Right ventricle myocardium superior (tissue), 1 donor: ENCODE data around the gene LRIG1. TPM values are rescaled to one million over a fixed set of nuclear protein-coding genes. Genes with fewer than 3 reads are reported as not detected.
A peak's percentile ranks its signal among the peaks of the same experiment; 100 is the strongest.

Experiments used
- ATAC-seq: fragments of 200-7000 bp; cut with Tn5 transposase; one replicate; pipeline ENCODE4 v1.9.1; 2020; ENCODE audit warnings: mild to moderate bottlenecking; ENCODE audit not compliant: poor library complexity
- DNase-seq: peaks from one replicate; pipeline ENCODE4 v3.0.0-alpha.2; 2020
- intact Hi-C: fragments of 100-400 bp; cut with DNase I; formaldehyde crosslinking; loops from one replicate; pipeline ENCODE4 v1.11.2; 2022
- total RNA-seq: library from RNA; stranded (reverse); fragmentation: NEBNext Ultra II Directional; extraction: Animal tissue kit (Norgen Biotek cat#: 25700); gene quantifications from one replicate; pipeline ENCODE4 v1.2.1, GENCODE V29; 2021
- donor health status: DM: no; HTN: yes; CAD: no; lungs with severe emphysema.

LRIG1 gene
- total RNA-seq, 1 donor from 2014 or later, result 93.9 TPM

- intact Hi-C loops, result no loop called here
- DNase-seq, result no peak
- no peak for ATAC-seq
Measured at GRCh38 chr3:66479532-66479947, 21.3 kb downstream of the LRIG1 start.

DNA sequence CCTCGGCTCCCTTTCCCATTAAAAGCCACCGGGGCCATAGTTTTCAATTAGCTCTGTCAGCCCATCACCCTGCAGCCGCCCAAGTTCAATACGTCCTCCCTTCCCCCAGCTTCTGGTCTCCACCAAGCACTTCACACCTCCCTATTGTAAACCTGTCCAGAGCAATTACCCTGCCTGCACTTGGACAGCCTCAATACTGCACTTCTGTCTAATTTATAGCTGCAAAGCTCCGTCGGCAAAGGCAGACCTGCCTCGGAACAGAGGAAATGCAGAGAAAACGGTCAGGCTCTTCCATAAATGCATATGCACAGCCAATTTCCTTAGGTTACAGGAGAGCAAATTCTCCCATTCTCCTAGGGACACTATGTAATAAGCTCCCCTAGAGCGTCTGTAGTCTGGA lies 21.9 kb downstream of the LRIG1 start:
- ATAC-seq (no peak), DNase-seq (no peak)
- intact Hi-C loops, result no loop called here

- no peak for DNase-seq
- intact Hi-C loops, result no loop called here
- ATAC-seq, result no peak
Measured at GRCh38 chr3:66477856-66478255, 23.0 kb downstream of the LRIG1 start.

GRCh38 chr3:66476852-66477381 lies 23.9 kb downstream of the LRIG1 start:
- intact Hi-C loops, result no loop called here
- ATAC-seq, result no peak

GRCh38 chr3:66475386-66476020 lies 25.3 kb downstream of the LRIG1 start:
- intact Hi-C loops, result no loop called here
- ATAC-seq (no peak), DNase-seq (no peak)

More at GRCh38 chr3:66476852-66477381, 23.9 kb downstream of the LRIG1 start:
- DNase-seq, result no peak

DNA sequence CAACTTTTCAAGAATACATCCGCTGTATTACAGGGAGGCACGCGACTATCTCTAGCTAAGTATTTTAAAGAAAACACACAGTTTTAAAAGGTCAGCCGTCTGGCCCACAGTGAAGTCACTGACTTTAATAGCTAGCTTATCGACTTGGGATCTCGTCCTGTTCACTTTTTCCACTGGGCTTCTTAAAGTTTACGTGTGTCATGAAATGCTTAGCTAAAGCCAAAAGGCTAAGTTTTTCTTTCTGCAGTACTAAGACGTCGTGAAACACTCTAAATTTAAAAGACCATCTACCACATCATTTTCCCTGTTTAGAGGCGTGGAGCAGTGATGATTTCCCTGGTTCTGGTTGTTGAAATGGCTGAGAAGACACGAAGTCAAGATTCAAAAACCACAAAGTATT lies 27.1 kb downstream of the LRIG1 start:
- intact Hi-C loops, result no loop called here
- DNase-seq (no peak), ATAC-seq (no peak)

DNA sequence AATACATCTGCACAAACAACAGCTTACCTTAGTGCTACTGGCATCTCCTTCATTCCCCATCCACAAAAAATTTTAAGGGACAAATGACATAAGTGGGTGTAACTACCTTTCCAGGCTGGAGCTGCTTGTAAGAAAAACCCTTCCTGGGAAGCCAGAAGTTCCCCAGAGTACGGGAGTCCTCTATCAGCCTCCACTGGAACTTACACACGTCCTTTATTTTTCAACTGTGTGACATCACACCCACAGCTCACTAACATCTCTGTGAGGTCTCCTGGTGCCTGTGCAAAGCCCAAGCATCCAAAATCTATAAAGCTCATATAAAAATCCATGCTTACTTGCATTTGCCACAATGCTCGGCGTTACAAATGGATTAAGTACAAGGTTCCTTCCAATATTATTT lies 27.6 kb downstream of the LRIG1 start:
- ATAC-seq (peak; percentile 26), DNase-seq (no peak)
- intact Hi-C loops, result no loop called here

GRCh38 chr3:66472313-66473134 lies 28.3 kb downstream of the LRIG1 start:
- DNase-seq (no peak), ATAC-seq (peak; percentile 36)
- intact Hi-C loops, result no loop called here

DNA sequence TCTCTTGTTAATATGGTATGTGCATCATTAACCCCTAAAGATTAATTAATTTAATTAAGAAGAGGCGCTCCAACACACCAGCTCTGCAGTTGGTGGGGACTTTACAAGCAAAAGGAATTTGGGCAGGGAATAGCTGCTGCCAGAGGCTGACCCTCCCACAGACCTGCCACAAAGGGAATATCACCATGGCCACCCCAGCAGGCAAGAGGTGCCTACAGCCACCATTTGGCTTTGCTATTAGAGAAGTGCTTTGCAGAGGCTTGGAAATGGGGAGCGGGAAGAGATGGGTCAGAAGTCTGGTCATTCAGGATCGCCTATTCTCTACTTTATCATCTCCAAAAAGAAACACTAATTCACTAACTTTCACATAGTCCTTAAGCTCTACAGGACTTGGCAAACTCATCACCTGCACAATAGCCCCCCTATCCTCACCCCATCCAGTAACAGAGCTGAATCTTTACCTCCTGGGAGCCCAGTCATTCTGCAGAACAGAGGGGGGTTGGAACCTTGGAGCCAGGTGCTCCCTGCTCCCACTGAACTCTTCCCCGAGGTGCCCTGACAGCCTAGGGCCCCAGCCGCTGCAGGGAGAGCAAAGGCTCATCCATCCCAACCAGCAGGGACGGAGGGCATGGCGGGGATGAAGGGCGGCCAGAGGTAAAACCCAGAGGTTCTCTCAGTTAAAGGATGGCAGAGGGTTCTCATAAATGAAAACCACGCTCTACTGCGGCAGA lies 29.7 kb downstream of the LRIG1 start:
- no peak for DNase-seq
- no peak for ATAC-seq
- intact Hi-C loops, result no loop called here

DNA sequence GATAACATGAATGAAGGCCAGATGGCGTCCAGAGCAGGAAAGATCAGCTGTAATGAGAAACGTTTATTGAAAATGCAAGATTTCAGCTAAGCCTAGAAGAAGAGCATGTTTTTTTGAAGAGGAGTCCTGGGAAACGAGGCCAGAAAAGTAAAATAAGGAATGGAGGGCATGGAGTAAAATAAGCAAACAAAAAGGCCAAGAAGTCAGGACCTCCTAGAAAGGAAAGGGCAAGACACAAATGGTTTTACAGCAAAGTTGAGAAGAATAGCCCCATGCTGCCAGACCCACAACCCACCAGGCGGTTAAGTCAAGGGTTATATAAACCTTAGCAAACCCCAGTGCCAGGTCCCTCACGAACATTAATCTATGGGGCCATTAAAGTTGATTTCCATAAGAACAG lies 30.5 kb downstream of the LRIG1 start:
- no peak for DNase-seq
- intact Hi-C loops, result no loop called here
- ATAC-seq, result no peak

- ATAC-seq (no peak), DNase-seq (no peak)
- intact Hi-C loops, result no loop called here
Measured at GRCh38 chr3:66469220-66469640, 31.6 kb downstream of the LRIG1 start.

GRCh38 chr3:66467996-66468735 lies 32.7 kb downstream of the LRIG1 start:
- no peak for DNase-seq
- intact Hi-C loops, result no loop called here
- no peak for ATAC-seq

DNA sequence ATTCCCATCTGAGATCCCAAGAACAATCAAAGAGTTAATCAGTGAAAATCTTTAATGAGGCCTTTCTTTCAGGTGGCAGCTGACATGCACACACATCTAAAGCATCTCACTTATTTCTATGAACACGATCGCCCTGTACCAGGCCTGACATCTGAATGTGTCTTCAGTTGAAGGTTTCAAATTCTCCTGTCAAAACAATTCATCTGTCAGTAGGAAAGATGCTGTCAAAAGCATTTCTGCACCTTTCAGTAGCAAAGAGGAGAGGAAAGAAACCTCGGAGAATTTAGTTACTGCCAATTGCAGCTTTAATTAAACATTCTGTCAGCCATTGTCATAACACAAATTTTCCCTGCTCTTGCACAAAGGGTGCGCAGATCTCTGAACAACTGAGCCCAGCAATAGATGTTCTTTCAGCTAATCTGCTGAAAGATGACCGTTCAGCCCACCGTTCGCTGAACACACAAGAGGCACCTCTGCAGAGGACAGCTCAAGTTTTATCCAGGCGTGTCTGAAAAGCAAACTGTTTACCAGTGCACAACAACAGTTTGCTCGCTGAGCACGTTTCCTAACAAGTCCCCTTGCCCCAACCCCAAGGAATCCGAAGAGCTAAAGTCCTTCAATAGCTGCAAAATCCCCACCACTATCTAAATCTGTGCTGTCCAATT lies 34.1 kb downstream of the LRIG1 start:
- no peak for DNase-seq

GRCh38 chr3:66465587-66465986 lies 35.2 kb downstream of the LRIG1 start:
- ATAC-seq (no peak), DNase-seq (no peak)
- intact Hi-C loops, result no loop called here

More for the DNA sequence above, 34.1 kb downstream of the LRIG1 start:
- ATAC-seq, result no peak
- intact Hi-C loops, result no loop called here

DNA sequence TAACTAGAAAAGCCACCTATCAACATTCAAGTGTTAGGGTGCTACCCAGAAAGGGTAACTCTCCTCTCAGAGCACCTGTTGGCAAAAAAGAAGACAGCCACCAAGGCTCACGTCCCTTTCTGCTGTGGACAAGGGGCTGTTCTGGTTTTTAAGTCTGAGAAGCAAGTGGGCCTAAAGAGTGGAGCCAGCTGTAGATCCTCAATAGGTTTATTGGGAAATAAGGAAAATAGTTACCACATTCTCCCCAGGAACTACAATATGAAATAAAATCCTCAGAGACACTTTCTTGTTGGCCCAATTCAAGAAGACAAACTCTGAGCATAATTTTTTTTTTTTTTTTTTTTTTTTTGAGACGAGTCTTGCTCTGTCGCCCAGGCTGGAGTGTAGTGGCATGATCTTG lies 35.8 kb downstream of the LRIG1 start:
- intact Hi-C loops, result no loop called here
- ATAC-seq, result peak; percentile 63
- DNase-seq, result no peak

- DNase-seq, result no peak
- peak; percentile 82 for ATAC-seq
- intact Hi-C loops, result no loop called here
Measured at GRCh38 chr3:66464512-66464894, 36.3 kb downstream of the LRIG1 start.

- no peak for DNase-seq
- no peak for ATAC-seq
- intact Hi-C loops, result no loop called here
Measured at GRCh38 chr3:66463730-66464511, 36.9 kb downstream of the LRIG1 start.
